ENCODE results near the gene DENND1B.

DNA sequence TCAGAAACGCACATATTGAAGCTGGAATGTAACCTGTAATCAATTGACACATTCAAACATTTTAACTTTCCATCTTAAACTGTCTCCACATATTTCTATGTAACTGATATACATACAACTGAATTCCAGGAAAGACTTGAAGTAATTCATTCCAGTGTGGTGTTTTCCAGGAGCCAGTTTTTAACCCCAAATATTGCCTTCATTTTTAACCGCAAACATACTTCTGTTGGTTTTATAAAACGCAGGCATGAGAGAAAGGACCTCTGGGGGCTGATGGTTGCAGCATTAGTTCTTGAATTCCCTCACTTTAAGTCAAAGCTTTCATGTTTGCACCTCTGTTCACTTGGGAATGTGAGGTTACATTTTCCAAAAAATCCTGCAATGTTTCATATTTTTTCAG is 303.1 kb downstream of the DENND1B start:
- TF ChIP-seq, protein P1, sequence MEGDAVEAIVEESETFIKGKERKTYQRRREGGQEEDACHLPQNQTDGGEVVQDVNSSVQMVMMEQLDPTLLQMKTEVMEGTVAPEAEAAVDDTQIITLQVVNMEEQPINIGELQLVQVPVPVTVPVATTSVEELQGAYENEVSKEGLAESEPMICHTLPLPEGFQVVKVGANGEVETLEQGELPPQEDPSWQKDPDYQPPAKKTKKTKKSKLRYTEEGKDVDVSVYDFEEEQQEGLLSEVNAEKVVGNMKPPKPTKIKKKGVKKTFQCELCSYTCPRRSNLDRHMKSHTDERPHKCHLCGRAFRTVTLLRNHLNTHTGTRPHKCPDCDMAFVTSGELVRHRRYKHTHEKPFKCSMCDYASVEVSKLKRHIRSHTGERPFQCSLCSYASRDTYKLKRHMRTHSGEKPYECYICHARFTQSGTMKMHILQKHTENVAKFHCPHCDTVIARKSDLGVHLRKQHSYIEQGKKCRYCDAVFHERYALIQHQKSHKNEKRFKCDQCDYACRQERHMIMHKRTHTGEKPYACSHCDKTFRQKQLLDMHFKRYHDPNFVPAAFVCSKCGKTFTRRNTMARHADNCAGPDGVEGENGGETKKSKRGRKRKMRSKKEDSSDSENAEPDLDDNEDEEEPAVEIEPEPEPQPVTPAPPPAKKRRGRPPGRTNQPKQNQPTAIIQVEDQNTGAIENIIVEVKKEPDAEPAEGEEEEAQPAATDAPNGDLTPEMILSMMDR (conservative IDR thresholded peaks at IDR 0.05; ENCODE audit: low read length): no peak
- no peak for TF ChIP-seq EZH2phosphoT487 (IDR thresholded peaks at IDR 0.05; ENCODE audit: borderline replicate concordance)
